ENCODE results near the gene TMEM81. TPM values are rescaled to one million over a fixed set of nuclear protein-coding genes. Genes with fewer than 3 reads are reported as not detected.

TMEM81 gene
- total and polyA plus RNA-seq, 2 of the 8 experiments (the other 6 are each of a cell fraction or from before 2014, with no cell fraction given) = 2.1 to 5.9 TPM

GRCh38 chr1:205124726-205125125 is 40.5 kb upstream of the TMEM81 start:
- no peak overlapping the region for H4K5ac ChIP-seq (ENCODE audit: insufficient read length, low read depth, low read length)
- H3K23ac ChIP-seq (ENCODE audit: insufficient read length) = no peak overlapping the region
- H3K9me3 ChIP-seq (ENCODE audit: insufficient read depth in 2 of 2, low read depth in 1 of 2, low read length in 1 of 2) = no peaks in the 10 kb centered on the region
- no peak overlapping the region for H2BK120ac ChIP-seq (replicated peaks; ENCODE audit: low read depth, low read length)
- no peak overlapping the region for H2BK5ac ChIP-seq (ENCODE audit: low read depth, low read length)
- no peaks in the 10 kb centered on the region for H4K20me1 ChIP-seq (replicated peaks in 1 of 2; ENCODE audit: control insufficient read depth in 1 of 2, insufficient read depth in 2 of 2, low read length in 2 of 2)
- no peak overlapping the region for H3K14ac ChIP-seq (ENCODE audit: insufficient read length)
- no peaks in the 10 kb centered on the region for H3K27me3 ChIP-seq (replicated peaks in 1 of 4; ENCODE audit: control insufficient read depth in 3 of 4, extremely low read depth in 1 of 4, insufficient read depth in 3 of 4, low read length in 3 of 4)
- H2BK20ac ChIP-seq (ENCODE audit: low read length) = no peak overlapping the region
- H2BK12ac ChIP-seq (ENCODE audit: low read depth, low read length) = no peak overlapping the region
- H2AK5ac ChIP-seq (ENCODE audit: low read depth, low read length) = no peak overlapping the region
- no peaks in the 10 kb centered on the region for H3K79me1 ChIP-seq (ENCODE audit: low read depth, low read length)
- 94% methylated on average over 7 of the region's 7 CpGs; no CpG with 5 or more reads in 1 of the 2 experiments for WGBS, 2 experiments (ENCODE audit: extremely low coverage in 1 of 2, insufficient coverage in 1 of 2, insufficient read length in 1 of 2, insufficient replicate concordance in 2 of 2, low coverage in 1 of 2, low lambda C conversion rate in 2 of 2, missing lambda C conversion rate in 1 of 2)
- no peak overlapping the region for H2BK15ac ChIP-seq (ENCODE audit: low read length)
- CTCF ChIA-PET (ENCODE audit: partially characterized antibody) = interaction anchor here (0.6 to 6.0 kb wide), 2 partner anchors 15 kb away, joined by 3 to 46 read pairs; no protein-coding TSS in a partner anchor
- H4K91ac ChIP-seq (replicated peaks; ENCODE audit: insufficient read length, low read length) = no peak overlapping the region
- no peak for DNase-seq (ENCODE audit: low read depth in 1 of 2, low spot score in 2 of 2)
- no peak for TF ChIP-seq EGR1 (IDR thresholded peaks at IDR 0.05; ENCODE audit: borderline replicate concordance, low read depth, low read length)
- TF ChIP-seq TEAD4 (IDR thresholded peaks at IDR 0.05; ENCODE audit: low read depth, low read length) = no peak
- TF ChIP-seq BRCA1 (IDR thresholded peaks at IDR 0.05; ENCODE audit: low read depth, low read length) = no peak
- no peak for TF ChIP-seq NRF1 (IDR thresholded peaks at IDR 0.05; ENCODE audit: low read depth, low read length)
- TF ChIP-seq KDM4A (IDR thresholded peaks at IDR 0.05; ENCODE audit: low read depth, low read length, severe bottlenecking) = no peak
- TF ChIP-seq SAP30 (IDR thresholded peaks at IDR 0.05; ENCODE audit: insufficient read depth, insufficient replicate concordance, low read length) = no peak
- TF ChIP-seq SUZ12 (IDR thresholded peaks at IDR 0.05; ENCODE audit: low read length) = no peak
- TF ChIP-seq GABPA (IDR thresholded peaks at IDR 0.05; ENCODE audit: borderline replicate concordance, insufficient read depth, low read length) = no peak
- no peak for TF ChIP-seq TAF7 (optimal IDR thresholded peaks at IDR 0.05; ENCODE audit: borderline replicate concordance, low read depth, low read length)
- TF ChIP-seq GTF2F1 (IDR thresholded peaks at IDR 0.05; ENCODE audit: borderline replicate concordance, low read depth, low read length) = no peak
- TF ChIP-seq EZH2 (IDR thresholded peaks at IDR 0.05; ENCODE audit: low read depth, low read length, severe bottlenecking) = no peak
- no peak overlapping the region for H3K4me3 ChIP-seq (ENCODE audit: extremely low read depth in 1 of 4, insufficient read depth in 2 of 4, low read depth in 3 of 4, low read length in 4 of 4)
- H3K23me2 ChIP-seq (ENCODE audit: low read depth, low read length) = peaks cover 5% of the 10 kb centered on the region; the same call in 1 of the 2 replicates
- H3K79me2 ChIP-seq (ENCODE audit: control insufficient read depth in 1 of 2, insufficient read depth in 2 of 2, low read length in 2 of 2) = peaks cover 10 to 20% of the 10 kb centered on the region in 2 experiments
- no peak overlapping the region for H3K27ac ChIP-seq (ENCODE audit: low read depth, low read length)
- POLR2A ChIA-PET (ENCODE audit: partially characterized antibody) = no interaction called here
- H3K36me3 ChIP-seq (ENCODE audit: control insufficient read depth in 2 of 4, insufficient read depth in 4 of 4, low read length in 3 of 4) = no peaks in the 10 kb centered on the region
- H2AFZ ChIP-seq (ENCODE audit: low read length) = no peak overlapping the region
- FAIRE-seq = no peak
- no peak overlapping the region for H3K18ac ChIP-seq (ENCODE audit: extremely low read depth, low read length)
- no peak overlapping the region for H4K8ac ChIP-seq (ENCODE audit: extremely low read depth, insufficient read depth, low read length)
- no peak overlapping the region for H3K9ac ChIP-seq (replicated peaks in 1 of 4; ENCODE audit: extremely low read depth in 1 of 4, low read depth in 3 of 4, low read length in 3 of 4)
- H3K4me1 ChIP-seq (replicated peaks in 1 of 4; ENCODE audit: control insufficient read depth in 3 of 4, insufficient read depth in 4 of 4, low read length in 3 of 4) = peaks cover 0 to 9% (median 5%) of the 10 kb centered on the region in 4 experiments; a peak in 3 of 7 replicates
- H3K56ac ChIP-seq (replicated peaks; ENCODE audit: insufficient read length, low read depth, low read length) = no peak overlapping the region
- H3K4ac ChIP-seq (replicated peaks; ENCODE audit: insufficient read length, low read depth, low read length) = no peak overlapping the region
- H3K4me2 ChIP-seq (ENCODE audit: insufficient read depth in 1 of 2, low read depth in 2 of 2, low read length in 2 of 2) = no peak overlapping the region
